ENCODE results near the gene GPER1.
"Not testable (repeated sequence)": the region's sequence is repeated elsewhere in the genome, so short reads cannot be mapped to it uniquely, and the experiment has no call there.

DNA sequence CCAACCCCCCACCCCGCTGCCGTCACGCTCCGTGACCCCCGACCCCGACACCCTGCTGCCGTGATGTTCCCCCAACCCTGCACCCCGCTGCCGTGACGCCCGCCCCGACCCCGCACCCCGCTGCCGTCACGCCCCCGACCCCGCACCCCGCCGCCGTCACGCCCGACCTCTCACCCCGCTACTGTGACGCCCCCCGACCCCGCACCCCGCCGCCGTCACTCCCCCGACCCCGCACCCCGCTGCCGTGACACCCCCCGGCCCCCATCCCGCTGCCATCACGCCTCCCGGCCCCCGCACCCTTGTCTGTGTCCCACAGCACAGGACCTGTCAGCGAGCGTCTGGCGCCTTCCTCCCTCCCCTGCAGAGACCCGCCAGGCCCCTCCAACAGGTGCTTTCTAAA lies 13.9 kb upstream of the GPER1 start:
- TF ChIP-seq, protein P1, sequence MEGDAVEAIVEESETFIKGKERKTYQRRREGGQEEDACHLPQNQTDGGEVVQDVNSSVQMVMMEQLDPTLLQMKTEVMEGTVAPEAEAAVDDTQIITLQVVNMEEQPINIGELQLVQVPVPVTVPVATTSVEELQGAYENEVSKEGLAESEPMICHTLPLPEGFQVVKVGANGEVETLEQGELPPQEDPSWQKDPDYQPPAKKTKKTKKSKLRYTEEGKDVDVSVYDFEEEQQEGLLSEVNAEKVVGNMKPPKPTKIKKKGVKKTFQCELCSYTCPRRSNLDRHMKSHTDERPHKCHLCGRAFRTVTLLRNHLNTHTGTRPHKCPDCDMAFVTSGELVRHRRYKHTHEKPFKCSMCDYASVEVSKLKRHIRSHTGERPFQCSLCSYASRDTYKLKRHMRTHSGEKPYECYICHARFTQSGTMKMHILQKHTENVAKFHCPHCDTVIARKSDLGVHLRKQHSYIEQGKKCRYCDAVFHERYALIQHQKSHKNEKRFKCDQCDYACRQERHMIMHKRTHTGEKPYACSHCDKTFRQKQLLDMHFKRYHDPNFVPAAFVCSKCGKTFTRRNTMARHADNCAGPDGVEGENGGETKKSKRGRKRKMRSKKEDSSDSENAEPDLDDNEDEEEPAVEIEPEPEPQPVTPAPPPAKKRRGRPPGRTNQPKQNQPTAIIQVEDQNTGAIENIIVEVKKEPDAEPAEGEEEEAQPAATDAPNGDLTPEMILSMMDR (IDR thresholded peaks at IDR 0.05): not testable (repeated sequence)
- not testable (repeated sequence) for TF ChIP-seq POLR2A (IDR thresholded peaks at IDR 0.05)

All from lower leg skin (tissue), 3 donors.